WTC11 (cell line): ENCODE data around the gene SLC2A6.

Experiments used
- ARID4B ChIP-seq: sonication (generic); formaldehyde crosslinking; IDR thresholded peaks from 2 replicates; pipeline ENCODE4 v1.8.0; 2023; ENCODE audit warnings: missing genetic modification reagents, mild to moderate bottlenecking, borderline replicate concordance
- CBFB ChIP-seq: sonication (generic); formaldehyde crosslinking; IDR thresholded peaks from 2 replicates; pipeline ENCODE4 v1.8.1; 2022; ENCODE audit warnings: mild to moderate bottlenecking, low read depth, missing genetic modification reagents
- CTCF ChIP-seq: fragments of 200-600 bp; IDR thresholded peaks from 2 replicates; pipeline ENCODE4 v1.8.0; 2022; ENCODE audit warnings: antibody characterized with exemption
- FOXK1 ChIP-seq: sonication (generic); formaldehyde crosslinking; IDR thresholded peaks from 2 replicates; pipeline ENCODE4 v1.8.0; 2022; ENCODE audit warnings: mild to moderate bottlenecking, moderate library complexity, missing genetic modification reagents
- PREB ChIP-seq: sonication (generic); formaldehyde crosslinking; IDR thresholded peaks from 2 replicates; pipeline ENCODE4 v1.8.1; 2022; ENCODE audit warnings: mild to moderate bottlenecking, missing genetic modification reagents, moderate library complexity, borderline replicate concordance
- USF1 ChIP-seq: sonication (generic); formaldehyde crosslinking; IDR thresholded peaks from 2 replicates; pipeline ENCODE4 v1.8.0; 2022; ENCODE audit warnings: mild to moderate bottlenecking, missing genetic modification reagents
- USF2 ChIP-seq: sonication (generic); formaldehyde crosslinking; IDR thresholded peaks from 2 replicates; pipeline ENCODE4 v1.8.1; 2023; ENCODE audit warnings: mild to moderate bottlenecking, missing genetic modification reagents, moderate library complexity
- ZNF512 ChIP-seq: sonication (generic); formaldehyde crosslinking; IDR thresholded peaks from 2 replicates; pipeline ENCODE4 v1.8.1; 2022; ENCODE audit warnings: missing genetic modification reagents, borderline replicate concordance

GRCh38 chr9:133423216-133423615 is 55.7 kb downstream of the SLC2A6 start:
- no peak for TF ChIP-seq CTCF
- TF ChIP-seq CBFB = no peak
- TF ChIP-seq ZNF512 (CRISPR knock-in tag) = no peak
- TF ChIP-seq FOXK1 (CRISPR knock-in tag) = no peak
- no peak for TF ChIP-seq PREB (CRISPR knock-in tag)
- TF ChIP-seq USF1 (CRISPR knock-in tag) = no peak
- TF ChIP-seq ARID4B (CRISPR knock-in tag) = no peak
- TF ChIP-seq USF2 (CRISPR knock-in tag) = no peak
